HepG2 (cell line): Measurements from ENCODE around the gene FCAMR. TPM values are rescaled to one million over a fixed set of nuclear protein-coding genes. Genes with fewer than 3 reads are reported as not detected.

Experiments
- ATF6 ChIP-seq: sonication (generic); formaldehyde crosslinking; conservative IDR thresholded peaks from 2 replicates; pipeline ENCODE4 v1.4.0; 2020; ENCODE audit warnings: missing genetic modification reagents
- FOSL2 ChIP-seq: sonication (generic); formaldehyde crosslinking; IDR thresholded peaks from 2 replicates; pipeline ENCODE4 v1.4.0; 2020; ENCODE audit warnings: missing genetic modification reagents
- MNT ChIP-seq: fragments of 450-650 bp; IDR thresholded peaks from 2 replicates; pipeline ENCODE4 v1.6.1; 2016
- MTA1 ChIP-seq: sonication (generic); formaldehyde crosslinking; IDR thresholded peaks from 2 replicates; pipeline ENCODE4 v1.4.0; 2020; ENCODE audit warnings: missing genetic modification reagents, mild to moderate bottlenecking, borderline replicate concordance
- PRDM4 ChIP-seq: sonication (generic); formaldehyde crosslinking; IDR thresholded peaks from 2 replicates; pipeline ENCODE4 v1.9.0; 2021; ENCODE audit warnings: missing genetic modification reagents, borderline replicate concordance
- SMAD3 ChIP-seq: sonication (generic); formaldehyde crosslinking; IDR thresholded peaks from 2 replicates; pipeline ENCODE4 v1.4.0; 2020; ENCODE audit warnings: missing genetic modification reagents
- ZNF263 ChIP-seq: sonication (generic); formaldehyde crosslinking; IDR thresholded peaks from 2 replicates; pipeline ENCODE4 v1.4.0; 2020; ENCODE audit warnings: missing genetic modification reagents
- ZNF556 ChIP-seq: sonication (generic); formaldehyde crosslinking; IDR thresholded peaks from 2 replicates; pipeline ENCODE4 v1.4.0; 2020; ENCODE audit warnings: mild to moderate bottlenecking, missing genetic modification reagents, borderline replicate concordance
- polyA plus RNA-seq, 8 experiments: library from polyadenylated mRNA; depleted of rRNA in 3 of 8; stranded (reverse) in 7 of 8; unstranded in 1 of 8; fragments of >200 nt; fragmentation: Illumina TruSeq in 4 of 8; extraction: Trizol in 4 of 8; gene quantifications; 2 replicates each; pipeline versions ENCODE4 v1.2.1 to v1.2.3, GENCODE V29; 2011 to 2016; ENCODE audit warnings: low read depth in 4 of 8, missing spikeins in 1 of 8, mixed read lengths in 1 of 8; ENCODE audit not compliant: insufficient read depth in 1 of 8
- total RNA-seq, 5 experiments: library from RNA; depleted of rRNA; stranded (reverse); fragments of >200 nt; fragmentation: Illumina TruSeq; extraction: Trizol; gene quantifications; 2 replicates each; pipeline ENCODE4 v1.2.3, GENCODE V29; 2016; ENCODE audit warnings: low read depth in 1 of 5

FCAMR gene
- total and polyA plus RNA-seq, 2 of the 13 experiments (the other 11 are each of a cell fraction or from before 2014, with no cell fraction given) = not detected

GRCh38 chr1:206949208-206949607 lies 21.1 kb downstream of the FCAMR start (continued):
- TF ChIP-seq PRDM4 (no peak), MNT (no peak), SMAD3 (CRISPR knock-in tag) (no peak), ATF6 (CRISPR knock-in tag) (no peak), FOSL2 (CRISPR knock-in tag) (no peak), ZNF556 (CRISPR knock-in tag) (no peak), MTA1 (CRISPR knock-in tag) (no peak), ZNF263 (CRISPR knock-in tag) (no peak)
- TF ChIP-seq, all 625 proteins: peak for 0
